ENCODE data around the gene FRK.

The FRK gene

GRCh38 chr6:115954740-115955139 lies 106.0 kb downstream of the FRK start (continued):
- TF ChIP-seq ZNF692 (tag by site-specific recombination; IDR thresholded peaks at IDR 0.05) (no peak), ZEB2 (tag by site-specific recombination; IDR thresholded peaks at IDR 0.05) (no peak), REST (tag by site-specific recombination; IDR thresholded peaks at IDR 0.05) (no peak), ZNF645 (tag by site-specific recombination; IDR thresholded peaks at IDR 0.05) (no peak), KLF1 (tag by site-specific recombination; IDR thresholded peaks at IDR 0.05) (no peak)

GRCh38 chr6:115948751-115949150 lies 111.9 kb downstream of the FRK start:
- TF ChIP-seq REPIN1 (tag by site-specific recombination; IDR thresholded peaks at IDR 0.05; ENCODE audit: low read depth): no peak
- TF ChIP-seq ZNF768 (tag by site-specific recombination; IDR thresholded peaks at IDR 0.05): no peak
- no peak for TF ChIP-seq ZNF398 (tag by site-specific recombination; IDR thresholded peaks at IDR 0.05)
- TF ChIP-seq ZNF600 (tag by site-specific recombination; IDR thresholded peaks at IDR 0.05): no peak
- no peak for TF ChIP-seq ZXDB (tag by site-specific recombination; IDR thresholded peaks at IDR 0.05)
- no peak for TF ChIP-seq ZNF518A (tag by site-specific recombination; conservative IDR thresholded peaks at IDR 0.05; ENCODE audit: low read depth)
- TF ChIP-seq TSHZ1 (tag by site-specific recombination; IDR thresholded peaks at IDR 0.05; ENCODE audit: borderline replicate concordance): no peak
- TF ChIP-seq ZNF692 (tag by site-specific recombination; IDR thresholded peaks at IDR 0.05): no peak
- no peak for TF ChIP-seq KLF7 (tag by site-specific recombination; IDR thresholded peaks at IDR 0.05; ENCODE audit: borderline replicate concordance)
- CTCF ChIA-PET: no interaction called here
- H3K4me1 ChIP-seq (ENCODE audit: control insufficient read depth, insufficient read depth, low read length): no peaks in the 10 kb centered on the region

More at GRCh38 chr6:115948751-115949150, 111.9 kb downstream of the FRK start:
- Histone ChIP-seq H3K27ac (ENCODE audit: extremely low read depth, low read depth, low read length) (no peak overlapping the region), H3K9me3 (ENCODE audit: control insufficient read depth, insufficient read depth, low read depth, low read length) (no peaks in the 10 kb centered on the region), H3K4me3 (ENCODE audit: low read depth, low read length) (no peak overlapping the region), H3K36me3 (ENCODE audit: control insufficient read depth in 2 of 2, insufficient read depth in 1 of 2, low read length in 2 of 2) (no peaks in the 10 kb centered on the region)
- POLR2A ChIA-PET: no interaction called here

Measured in HEK293 (cell line).